Astrocyte (in vitro differentiated cells and primary cell): ENCODE measurements around the gene IKBKE.
A peak's percentile ranks its signal among the peaks of the same experiment; 100 is the strongest.

Source experiments
- CTCF ChIP-seq: IDR thresholded peaks from 2 replicates; pipeline ENCODE4 v1.5.1; 2011; ENCODE audit warnings: low read depth, mild to moderate bottlenecking, inconsistent platforms, low read length, moderate library complexity; ENCODE audit not compliant: insufficient read depth
- EZH2 ChIP-seq: IDR thresholded peaks from 2 replicates; pipeline ENCODE4 v1.6.1; 2012; ENCODE audit warnings: mild to moderate bottlenecking, low read length, inconsistent platforms; ENCODE audit not compliant: insufficient read depth

- TF ChIP-seq CTCF (peak; percentile 90), EZH2 (no peak)
These were observed 9.2 kb downstream of the IKBKE start for GRCh38 chr1:206479183-206480125.
